Lower leg skin (tissue), 3 donors: ENCODE data around the gene KRT27.
"Not testable (repeated sequence)": the region's sequence is repeated elsewhere in the genome, so short reads cannot be mapped to it uniquely, and the experiment has no call there.

Experiments
- CTCF ChIP-seq, 3 donors: fragments of 450-650 bp; IDR thresholded peaks; one replicate each; pipeline ENCODE4 v1.5.1; 2016; ENCODE audit warnings: antibody characterized with exemption in 3 of 3, mild to moderate bottlenecking in 3 of 3, moderate library complexity in 2 of 3
- POLR2A ChIP-seq, 2 donors: fragments of 450-650 bp; IDR thresholded peaks; one replicate each; pipeline ENCODE4 v1.6.1; 2016 to 2017; ENCODE audit warnings: antibody characterized with exemption in 2 of 2, mild to moderate bottlenecking in 1 of 2, moderate library complexity in 1 of 2

- TF ChIP-seq POLR2A, CTCF (IDR thresholded peaks at IDR 0.05): not testable (repeated sequence)
Observed at GRCh38 chr17:40748666-40749065, 33.7 kb downstream of the KRT27 start.
